Amniotic stem cell (primary cell): ENCODE measurements around the gene UBE2B.
"Not testable (repeated sequence)": the region's sequence is repeated elsewhere in the genome, so short reads cannot be mapped to it uniquely, and the experiment has no call there.

Experiments used
- DNase-seq: peaks from one replicate; lab custom pipeline; 2025; lab: John Stamatoyannopoulos, UW

UBE2B gene

GRCh38 chr5:134398609-134399155 lies 27.3 kb downstream of the UBE2B start:
- no peak for DNase-seq

- DNase-seq, result no peak
These were observed 32.6 kb downstream of the UBE2B start for GRCh38 chr5:134403951-134404350.

GRCh38 chr5:134406390-134406789 lies 35.0 kb downstream of the UBE2B start:
- DNase-seq, result no peak

- DNase-seq, result no peak
These were observed 38.0 kb downstream of the UBE2B start for GRCh38 chr5:134409321-134409720.

- no peak for DNase-seq
These were observed 39.5 kb downstream of the UBE2B start for GRCh38 chr5:134410822-134411221.

GRCh38 chr5:134411228-134411545 lies 39.8 kb downstream of the UBE2B start:
- DNase-seq, result no peak

GRCh38 chr5:134411546-134412266 lies 40.3 kb downstream of the UBE2B start, which contains the start of gene CDKN2AIPNL:
TSS of gene CDKN2AIPNL (minus strand) at chr5:134411881. CDS start at chr5:134411854, 27 bp downstream.
- peak; percentile 72 for DNase-seq

GRCh38 chr5:134413046-134413445 lies 41.7 kb downstream of the UBE2B start:
- DNase-seq, result no peak

- DNase-seq, result no peak
These were observed 46.3 kb downstream of the UBE2B start for GRCh38 chr5:134417707-134418106.

GRCh38 chr5:134418958-134419357 lies 47.6 kb downstream of the UBE2B start:
- DNase-seq, result no peak

- no peak for DNase-seq
These were observed 49.0 kb downstream of the UBE2B start for GRCh38 chr5:134420343-134420742.

GRCh38 chr5:134421038-134421437 lies 49.7 kb downstream of the UBE2B start:
- not testable (repeated sequence) for DNase-seq

- DNase-seq, result no peak
These were observed 51.5 kb downstream of the UBE2B start for GRCh38 chr5:134422791-134423365.

GRCh38 chr5:134423376-134423775 lies 52.0 kb downstream of the UBE2B start:
- DNase-seq, result no peak

GRCh38 chr5:134426361-134426760 lies 55.0 kb downstream of the UBE2B start:
- DNase-seq, result no peak

GRCh38 chr5:134427540-134428041 lies 56.2 kb downstream of the UBE2B start:
- DNase-seq, result no peak

GRCh38 chr5:134430001-134430569 lies 58.7 kb downstream of the UBE2B start:
- DNase-seq, result no peak

GRCh38 chr5:134432174-134432573 lies 60.8 kb downstream of the UBE2B start:
- no peak for DNase-seq

- DNase-seq, result no peak
These were observed 61.4 kb downstream of the UBE2B start for GRCh38 chr5:134432677-134433359.

- DNase-seq, result peak; percentile 18
These were observed 64.2 kb downstream of the UBE2B start for GRCh38 chr5:134435560-134435959.

GRCh38 chr5:134436523-134437339 lies 65.4 kb downstream of the UBE2B start:
- DNase-seq, result peak; percentile 12
